ENCODE data around the gene ATF7. TPM values are rescaled to one million over a fixed set of nuclear protein-coding genes. Genes with fewer than 3 reads are reported as not detected.

Gene ATF7
- total and polyA plus RNA-seq, 2 of the 13 experiments (the other 11 are each of a cell fraction or from before 2014, with no cell fraction given) = 9.6 to 16.2 TPM

GRCh38 chr12:53659011-53659551 is 32.9 kb upstream of the ATF7 start (continued):
- TF ChIP-seq PCBP2 (optimal IDR thresholded peaks at IDR 0.05; ENCODE audit: low read depth, low read length, poor library complexity, severe bottlenecking) (no peak), RBM22 (optimal IDR thresholded peaks at IDR 0.05; ENCODE audit: low read length) (no peak), ZNF30 (CRISPR knock-in tag; IDR thresholded peaks at IDR 0.05) (no peak), DMTF1 (CRISPR knock-in tag; IDR thresholded peaks at IDR 0.05) (no peak), ZNF891 (CRISPR knock-in tag; IDR thresholded peaks at IDR 0.05) (no peak), HOXA3 (CRISPR knock-in tag; IDR thresholded peaks at IDR 0.05) (peak; percentile 49; the same call in 1 of the 2 replicates), HDAC6 (IDR thresholded peaks at IDR 0.05; ENCODE audit: low read depth, low read length) (no peak), FUBP1 (CRISPR knock-in tag; IDR thresholded peaks at IDR 0.05; ENCODE audit: borderline replicate concordance) (no peak), SIX4 (CRISPR knock-in tag; IDR thresholded peaks at IDR 0.05) (0 out of 2 replicates have a peak, but pooled peaks have one; percentile 29), THRA (CRISPR knock-in tag; IDR thresholded peaks at IDR 0.05; ENCODE audit: borderline replicate concordance) (peak; percentile 59), ZNF75D (CRISPR knock-in tag; IDR thresholded peaks at IDR 0.05; ENCODE audit: borderline replicate concordance) (no peak), ZNF574 (CRISPR knock-in tag; IDR thresholded peaks at IDR 0.05) (peak; percentile 59), HIC2 (CRISPR knock-in tag; IDR thresholded peaks at IDR 0.05; ENCODE audit: low read depth) (no peak), PATZ1 (CRISPR knock-in tag; IDR thresholded peaks at IDR 0.05) (peak; percentile 66), MBNL3 (CRISPR knock-in tag; conservative IDR thresholded peaks at IDR 0.05) (no peak)

All from HepG2 (cell line).